ENCODE results near the gene EFNA5.

Gene EFNA5

DNA sequence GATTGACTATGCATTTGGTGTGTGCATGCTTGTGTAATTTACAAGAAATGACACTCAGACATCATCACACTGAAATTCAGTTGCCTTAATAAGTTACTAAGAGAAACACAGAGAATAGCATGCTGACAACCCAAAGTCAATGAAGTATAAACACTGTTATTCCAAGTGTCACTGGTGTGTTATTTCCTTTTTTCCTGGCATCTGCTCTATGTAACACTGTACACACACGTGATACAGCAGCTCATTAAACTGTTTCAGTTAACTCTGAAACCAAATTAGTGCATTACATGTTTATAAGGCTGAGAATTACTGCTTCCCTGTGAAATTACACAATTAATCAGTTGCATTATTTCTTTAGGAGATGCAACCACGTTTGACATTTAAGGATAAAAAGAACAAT lies 252.7 kb downstream of the EFNA5 start:
- DNase-seq, result no peak

DNA sequence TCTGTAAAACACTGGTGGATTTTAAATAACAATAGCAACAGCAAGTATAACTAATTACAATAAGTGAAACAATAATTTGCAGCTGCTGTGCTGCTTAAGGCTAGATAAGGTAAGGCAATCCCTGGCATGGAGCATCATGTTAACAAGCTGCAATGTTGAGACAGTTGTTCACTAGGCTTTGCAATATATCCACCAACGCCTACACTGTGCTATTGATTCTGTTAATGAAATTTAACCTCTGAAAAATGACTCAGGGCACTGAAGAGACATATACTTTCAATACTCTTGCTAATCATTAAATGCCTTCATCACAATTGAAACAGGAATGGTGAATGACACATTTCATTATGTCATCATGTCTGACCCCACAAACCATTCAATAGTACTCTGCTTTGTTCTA lies 255.0 kb downstream of the EFNA5 start:
- DNase-seq, result no peak

DNA sequence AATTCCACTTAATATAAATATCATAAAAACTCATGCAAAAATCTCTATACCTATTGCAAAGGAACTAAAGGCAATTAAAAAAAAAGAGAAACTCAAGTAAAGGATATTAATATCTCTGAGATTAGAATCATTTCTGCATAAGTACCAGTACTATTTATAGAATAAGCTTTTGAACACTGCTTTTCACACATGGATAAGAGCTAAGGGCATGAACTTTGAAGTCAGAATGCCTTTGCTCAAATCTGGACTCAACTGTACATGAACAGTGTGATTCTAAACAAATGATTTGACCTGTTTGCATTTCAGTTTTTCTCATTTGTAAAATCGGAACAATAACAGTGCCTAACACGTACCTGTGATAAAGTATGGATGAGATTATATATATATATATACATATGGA lies 255.9 kb downstream of the EFNA5 start:
- DNase-seq, result no peak

DNA sequence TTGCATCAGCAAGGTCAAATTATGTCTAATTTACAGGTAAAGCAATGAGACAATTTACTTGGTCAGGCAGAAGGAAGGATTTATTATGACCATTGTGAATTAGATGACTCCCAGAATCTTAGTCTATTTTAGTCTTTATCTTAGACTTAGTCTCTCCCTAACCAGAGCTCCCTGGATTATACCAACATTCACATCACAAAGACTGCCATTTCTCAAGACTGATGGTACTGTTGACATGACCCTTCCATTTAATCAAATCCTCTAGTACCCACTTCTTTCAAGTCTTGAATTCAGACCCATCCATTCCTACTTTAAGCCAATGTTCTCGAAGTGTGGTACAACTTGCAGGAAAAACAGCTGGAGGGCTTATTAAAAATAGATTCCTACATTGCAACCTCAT lies 257.0 kb downstream of the EFNA5 start:
- no peak for DNase-seq

DNA sequence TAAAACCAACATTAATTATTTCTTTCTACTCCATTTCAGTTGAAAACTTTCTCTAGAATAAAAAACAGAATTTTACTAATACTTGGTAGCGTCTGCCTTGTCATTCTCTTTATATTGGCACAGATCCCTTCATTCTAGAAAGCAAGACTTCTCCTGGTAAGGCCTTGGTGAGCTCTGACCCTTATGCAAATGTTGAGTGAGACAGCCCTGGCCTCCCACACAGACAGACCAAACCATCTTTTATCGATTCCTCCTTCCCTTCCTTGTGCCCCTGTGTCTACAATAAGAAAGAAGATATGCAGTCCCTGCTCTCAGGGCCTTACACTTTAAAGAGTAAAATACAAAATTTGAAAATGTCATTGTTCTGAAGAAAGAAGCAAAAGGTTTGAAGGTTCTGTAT lies 262.2 kb downstream of the EFNA5 start:
- DNase-seq, result no peak

DNA sequence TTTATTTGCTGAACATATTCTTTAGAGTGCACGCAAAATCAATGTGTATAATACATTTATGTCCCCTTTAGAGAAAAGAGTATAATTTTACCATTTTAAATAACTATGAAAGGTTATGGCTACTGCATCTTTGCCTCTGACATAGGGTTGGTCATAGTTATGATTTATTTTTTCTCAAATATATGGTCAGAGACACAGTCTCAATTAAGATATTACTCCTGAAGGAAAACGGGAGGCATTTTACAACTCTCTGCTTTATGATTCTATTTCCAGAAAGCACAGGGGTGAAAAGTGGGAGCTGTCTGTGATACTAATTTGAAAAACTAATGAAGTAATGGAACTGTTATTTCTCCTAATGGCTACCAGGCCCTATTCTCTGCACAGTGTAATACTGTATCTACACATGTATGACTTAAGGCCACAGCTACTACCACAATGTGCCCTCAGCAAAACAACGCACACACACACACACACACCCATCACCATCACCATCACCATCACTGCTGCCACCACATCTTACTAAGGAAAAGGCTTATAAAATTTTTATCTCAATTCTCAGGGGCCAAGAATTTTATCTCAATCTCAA lies 262.9 kb downstream of the EFNA5 start:
- DNase-seq, result no peak

DNA sequence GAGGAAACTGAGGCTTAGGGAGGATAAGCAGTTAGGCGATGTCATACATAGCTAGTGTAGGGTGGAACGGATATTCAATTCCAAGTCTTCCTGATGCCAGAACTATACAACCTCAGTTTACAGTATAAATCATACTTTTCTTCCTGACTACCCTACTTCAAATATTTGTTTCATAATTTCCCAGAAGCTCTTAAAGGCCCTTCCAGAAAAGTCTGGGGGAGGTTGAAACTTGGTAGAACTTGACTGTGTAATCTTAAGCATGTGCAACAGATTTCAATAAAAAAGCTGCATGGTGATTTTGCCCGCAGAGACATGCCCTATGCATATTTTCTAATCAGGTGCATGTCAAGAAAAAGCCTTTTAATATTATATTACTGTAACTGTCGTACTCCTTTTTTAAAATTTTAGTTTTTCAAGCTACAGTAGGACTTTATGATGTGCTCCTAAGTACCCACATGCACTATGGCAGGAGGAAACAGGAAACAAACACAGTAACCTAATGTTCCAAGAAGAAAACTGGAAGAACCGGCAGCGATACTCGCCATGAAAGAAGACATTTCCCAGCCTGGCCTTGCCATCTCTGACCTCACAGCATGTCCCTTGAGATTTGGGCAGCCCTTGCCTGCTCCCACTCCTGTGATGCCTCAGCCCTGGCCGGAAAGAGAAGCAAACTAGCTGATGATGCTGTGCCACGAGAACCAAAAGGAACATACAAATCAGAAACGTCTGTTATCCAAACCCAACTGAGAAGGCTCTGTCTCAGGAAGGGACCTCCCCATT lies 266.0 kb downstream of the EFNA5 start:
- DNase-seq, result no peak

DNA sequence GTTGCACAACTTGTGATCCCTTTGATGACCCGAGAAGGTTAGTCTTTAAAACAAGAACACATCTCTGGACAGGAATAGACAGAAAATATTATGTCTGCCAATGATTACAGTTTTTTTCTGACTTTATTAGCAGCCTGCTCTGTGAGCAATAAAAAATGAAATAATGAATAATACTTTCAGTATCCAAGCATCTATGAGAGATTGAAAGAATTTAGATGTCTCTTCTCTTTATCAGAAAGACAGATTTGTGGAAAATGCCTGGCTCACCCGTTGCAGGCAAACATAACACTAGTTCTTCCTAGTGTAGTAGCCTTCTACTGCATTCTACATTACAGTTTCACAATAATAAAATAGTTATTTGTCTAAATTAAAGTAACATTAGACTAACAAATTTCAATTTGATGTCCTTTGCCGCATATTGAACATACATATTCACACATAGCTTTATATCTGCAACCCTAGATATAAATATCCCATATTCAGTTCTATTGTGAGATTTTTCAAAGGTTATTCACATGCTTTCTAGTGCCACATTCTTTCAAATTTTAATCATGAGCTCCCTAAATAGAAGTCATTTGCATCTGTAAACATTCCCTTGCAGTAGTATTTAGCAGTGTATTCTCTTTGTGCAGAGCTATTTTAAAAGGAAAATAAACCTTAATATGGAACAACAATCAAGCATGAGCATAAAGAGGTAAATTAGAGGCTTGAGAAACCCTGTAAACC lies 267.3 kb downstream of the EFNA5 start:
- DNase-seq, result no peak

DNA sequence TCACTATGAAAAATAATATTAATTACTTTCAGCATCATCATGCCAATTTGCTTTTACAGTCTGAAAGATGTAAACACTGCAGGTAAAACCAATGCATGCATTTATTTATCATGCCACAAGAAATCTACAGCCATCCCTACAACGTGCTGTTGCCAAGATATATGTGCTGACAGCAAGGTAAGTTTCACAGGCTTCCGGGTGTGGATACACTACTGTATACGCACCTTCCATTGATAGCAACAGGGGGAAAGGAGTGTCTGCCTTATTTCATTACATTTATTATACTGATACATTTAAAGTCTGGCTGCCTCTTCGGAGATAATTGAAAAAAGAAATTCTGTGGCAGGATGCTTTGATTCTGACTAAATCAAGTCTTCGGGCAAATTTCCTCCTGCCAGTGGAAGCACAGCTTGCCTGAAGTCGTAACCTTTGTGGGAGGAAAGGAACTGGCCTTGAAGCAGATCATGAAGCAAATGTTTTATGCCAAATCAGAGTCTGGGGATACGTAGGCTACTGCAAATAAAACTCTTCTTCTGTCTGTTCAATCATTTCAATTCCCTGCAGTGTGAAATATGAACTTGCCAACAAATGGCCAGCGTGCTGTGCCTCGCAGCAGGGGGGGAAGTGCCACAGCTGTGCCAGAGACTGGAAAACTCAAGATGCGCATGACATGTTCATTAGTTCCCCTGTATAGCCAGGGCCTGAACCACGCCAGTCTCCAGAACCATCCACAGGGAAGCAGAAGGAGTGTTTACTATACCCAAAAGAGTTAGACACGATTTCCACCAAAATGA lies 268.1 kb downstream of the EFNA5 start:
- DNase-seq, result no peak

DNA sequence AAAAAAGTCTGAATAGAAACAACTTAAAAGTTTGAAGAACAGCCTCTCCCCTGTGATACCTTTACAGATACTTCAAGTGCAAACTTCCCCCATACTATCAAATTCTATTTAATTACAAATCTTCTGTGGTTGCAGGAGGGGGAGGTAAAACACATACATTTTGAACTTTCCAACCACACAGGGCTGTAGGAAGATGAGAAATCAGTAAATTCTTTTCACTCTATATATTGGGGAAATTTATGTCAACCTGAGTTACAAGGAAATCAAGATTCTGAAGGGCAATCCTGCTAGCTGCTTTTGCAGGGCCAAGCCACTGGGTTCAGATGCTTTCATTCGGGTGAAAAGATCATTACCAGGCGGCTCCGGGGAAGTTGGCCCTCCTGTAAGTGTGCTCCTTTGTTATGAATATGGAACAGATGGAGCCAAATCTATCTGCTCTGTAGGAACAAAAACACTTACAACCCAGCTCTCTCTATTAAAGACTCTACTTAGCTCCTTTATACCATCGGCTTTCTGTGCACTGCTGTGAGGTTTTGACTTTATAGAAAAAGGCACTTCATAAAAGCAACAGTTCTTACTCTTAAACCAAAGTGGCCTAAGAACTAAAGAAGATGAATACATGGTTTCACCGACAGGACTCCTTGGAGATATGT lies 269.1 kb downstream of the EFNA5 start:
- no peak for DNase-seq

DNA sequence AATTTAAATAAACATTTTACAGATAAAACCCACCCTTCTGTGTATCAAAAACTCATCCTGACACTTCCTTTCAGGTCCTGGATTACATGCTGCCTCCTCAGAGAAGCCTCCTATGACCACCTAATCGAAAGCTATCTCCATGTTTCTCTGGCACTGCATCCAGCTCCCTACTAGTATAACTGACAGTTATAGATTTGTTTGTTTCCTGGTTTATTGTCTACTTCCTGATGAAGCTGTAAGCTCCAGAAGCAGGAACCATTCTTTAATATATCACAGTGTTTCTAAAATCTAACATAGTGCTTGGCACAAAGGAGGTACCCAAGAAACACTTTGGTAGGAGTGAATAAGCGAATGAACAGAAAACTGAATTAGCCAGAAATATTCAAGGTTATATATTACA lies 270.4 kb downstream of the EFNA5 start:
- DNase-seq, result no peak

DNA sequence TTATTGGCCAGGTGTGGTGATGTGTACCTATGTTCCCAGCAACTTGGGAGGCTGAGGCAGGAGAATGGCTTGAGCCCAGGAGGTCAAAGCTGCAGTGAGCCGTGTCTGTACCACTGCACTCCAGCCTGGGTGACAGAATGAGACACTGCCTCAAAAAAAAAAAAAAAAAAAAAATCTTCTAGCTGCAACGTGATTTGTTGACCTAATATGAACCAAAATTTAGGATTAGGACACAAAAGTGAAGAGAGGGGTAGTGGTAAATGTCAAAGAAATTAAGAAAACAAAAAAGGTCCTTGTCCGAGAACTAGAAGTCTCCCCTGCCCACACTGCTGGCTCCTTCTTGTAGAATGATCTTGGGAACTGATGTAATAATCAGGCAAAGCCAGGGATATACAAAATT lies 272.0 kb downstream of the EFNA5 start:
- no peak for DNase-seq

DNA sequence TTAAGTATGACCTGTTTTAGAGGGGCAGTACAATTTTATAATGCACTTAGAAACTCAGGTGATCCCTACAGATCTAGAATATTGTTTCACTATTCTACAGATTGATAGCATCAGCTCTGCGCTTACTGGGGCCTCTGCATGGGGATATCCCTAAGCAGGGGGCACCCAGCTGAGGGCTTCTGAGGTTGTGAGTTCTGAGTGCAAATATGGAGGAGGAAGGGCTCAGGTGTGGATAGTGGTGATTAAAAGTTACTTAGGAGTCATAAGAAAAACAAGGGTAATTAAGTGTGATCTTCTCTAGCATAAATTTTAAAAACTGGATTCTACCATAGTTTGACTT lies 274.4 kb downstream of the EFNA5 start:
- no peak for DNase-seq

DNA sequence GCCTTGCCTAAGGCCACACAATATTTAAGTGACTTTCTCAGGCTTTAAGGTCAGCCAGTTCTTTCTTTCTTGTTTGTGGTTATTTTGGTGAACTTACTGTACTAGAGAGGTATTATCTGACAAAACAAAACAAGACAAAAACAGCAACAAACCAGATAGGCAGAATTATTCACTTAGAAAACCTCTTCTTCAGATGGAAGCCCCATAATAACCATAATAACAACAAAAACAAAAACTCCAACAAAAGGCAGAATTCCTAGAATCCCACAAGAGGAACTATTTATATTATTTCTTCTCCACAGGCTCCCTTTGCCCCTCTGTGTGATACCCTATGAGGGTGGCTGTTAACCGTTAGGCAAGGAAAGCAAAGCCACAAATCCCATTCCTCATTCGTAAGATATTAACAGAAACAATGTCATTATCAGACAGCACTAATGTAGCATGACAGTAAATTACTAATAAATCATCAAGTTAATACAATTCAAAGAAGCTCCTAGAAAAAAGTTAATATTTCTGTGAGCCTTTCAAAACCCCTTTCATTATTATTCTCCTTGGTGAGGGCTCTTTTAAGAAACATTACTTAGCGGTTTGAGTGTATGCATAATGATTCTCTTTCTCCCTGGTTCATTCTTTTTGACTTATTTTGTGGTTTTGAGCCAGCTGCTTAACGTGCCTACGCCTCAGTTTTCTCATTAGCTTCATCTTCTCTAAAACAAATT lies 274.9 kb downstream of the EFNA5 start:
- DNase-seq, result no peak

DNA sequence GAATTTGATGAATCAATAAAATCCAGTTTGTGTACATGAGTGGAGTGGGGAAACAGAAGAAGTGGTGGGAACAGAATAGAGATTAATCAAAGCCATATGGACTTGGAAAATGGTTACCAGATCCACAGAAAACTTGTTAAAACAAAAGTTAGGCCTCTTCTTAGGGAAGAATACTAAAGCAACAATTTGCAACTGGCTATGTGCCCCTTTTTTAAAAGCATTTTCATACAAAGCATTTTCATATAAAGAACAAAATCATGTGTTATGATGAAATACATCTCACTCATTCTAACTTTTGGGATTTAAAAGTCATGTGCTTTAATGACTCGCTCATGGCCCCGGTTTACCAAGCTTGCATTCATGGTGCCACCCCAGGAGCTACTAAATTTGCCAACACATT lies 276.9 kb downstream of the EFNA5 start:
- no peak for DNase-seq

DNA sequence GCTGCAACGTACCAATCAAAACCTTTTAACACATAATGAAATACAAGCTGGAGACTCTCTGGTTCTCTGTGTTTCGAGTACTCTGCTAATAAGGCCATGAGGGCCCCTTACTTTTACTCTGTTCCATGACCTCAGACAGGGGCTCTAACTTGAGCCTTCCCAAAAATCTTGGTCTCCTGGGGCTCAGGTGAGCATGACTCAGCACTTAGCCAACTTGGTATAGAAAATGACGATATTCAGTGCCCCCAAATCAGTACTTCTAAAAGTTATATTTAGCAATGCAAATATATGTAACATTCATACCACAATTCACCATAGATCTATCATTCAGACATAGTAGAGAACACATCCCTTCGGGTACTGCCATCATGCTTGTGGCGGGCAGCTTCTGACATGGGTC lies 278.9 kb downstream of the EFNA5 start:
- no peak for DNase-seq

DNA sequence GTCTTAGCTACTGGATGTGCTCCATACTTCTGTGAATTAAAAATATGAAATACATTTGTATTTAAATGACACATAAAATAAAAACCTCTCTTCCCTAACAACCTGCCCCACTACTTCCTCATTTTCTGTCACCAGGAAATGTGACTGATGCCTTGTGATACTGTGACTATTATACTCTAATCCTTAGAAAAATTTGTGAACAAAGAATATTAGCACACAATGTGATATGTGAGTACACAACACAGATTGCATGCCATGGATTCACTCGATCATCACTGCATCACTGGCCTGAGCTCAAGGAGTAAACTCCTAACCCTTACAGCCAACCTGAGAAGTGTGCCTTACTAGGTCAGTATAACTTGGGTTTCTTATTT lies 281.0 kb downstream of the EFNA5 start:
- no peak for DNase-seq

DNA sequence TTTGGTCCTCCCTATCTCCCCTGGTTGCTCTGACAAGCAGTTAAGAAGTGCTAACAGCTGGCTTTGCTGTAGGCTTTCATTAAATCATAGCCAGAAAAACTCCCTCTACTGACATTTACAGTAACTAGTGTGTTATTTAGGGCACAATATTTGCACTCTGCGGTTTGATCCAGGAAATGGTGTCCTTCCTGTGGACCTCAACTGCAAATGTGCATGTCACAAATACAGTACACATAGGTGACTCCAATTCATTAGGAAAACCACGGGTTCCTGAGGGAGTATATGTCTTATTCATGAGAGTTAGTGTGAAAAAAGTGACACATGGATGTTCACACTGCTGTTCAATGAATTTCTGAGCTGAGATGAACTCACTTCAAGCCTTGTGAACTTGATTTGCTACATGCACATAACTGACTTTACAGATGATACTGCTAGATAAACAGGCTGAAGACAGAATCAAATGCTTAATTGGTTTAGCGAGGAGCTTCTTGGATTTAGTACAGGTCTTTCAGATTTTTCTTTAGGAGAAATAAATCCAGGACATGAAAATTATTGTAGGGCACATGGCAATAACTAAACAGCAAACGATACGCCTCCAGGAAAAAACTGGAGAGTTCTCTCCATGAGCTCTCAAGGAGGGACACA lies 281.5 kb downstream of the EFNA5 start:
- no peak for DNase-seq

DNA sequence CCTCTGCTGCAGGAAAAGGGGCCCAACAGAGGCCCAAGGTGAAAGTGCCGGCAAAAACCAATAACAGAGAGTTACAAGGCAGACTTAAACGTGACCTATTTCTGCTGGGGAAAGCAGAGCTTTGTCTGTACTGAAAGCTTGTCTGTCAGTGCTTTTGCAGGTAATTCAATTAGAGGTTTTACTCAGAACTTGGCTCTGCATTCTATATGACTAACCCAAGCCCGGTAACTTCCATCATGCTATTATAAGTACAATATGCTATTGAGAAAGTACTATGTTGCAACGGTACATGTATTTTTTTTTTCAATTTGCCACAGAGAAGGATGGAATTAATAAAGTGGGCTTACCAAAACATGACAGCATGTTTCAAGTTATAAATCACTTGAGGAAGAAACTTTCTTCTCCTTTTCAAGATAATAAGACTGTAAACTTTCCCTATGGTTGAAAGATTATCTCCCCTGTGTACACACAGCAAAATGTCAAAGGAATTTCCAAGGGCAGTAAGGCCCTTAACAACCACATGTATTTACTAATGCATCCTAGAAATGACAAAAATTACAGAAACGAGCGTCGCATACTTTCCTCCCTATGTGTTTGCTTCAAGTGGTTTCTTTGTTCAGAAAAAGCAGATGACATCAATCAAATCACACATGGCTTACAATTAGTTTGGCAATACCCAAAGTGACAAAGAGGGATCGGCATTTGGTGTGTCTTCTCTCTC lies 282.4 kb downstream of the EFNA5 start:
- no peak for DNase-seq

DNA sequence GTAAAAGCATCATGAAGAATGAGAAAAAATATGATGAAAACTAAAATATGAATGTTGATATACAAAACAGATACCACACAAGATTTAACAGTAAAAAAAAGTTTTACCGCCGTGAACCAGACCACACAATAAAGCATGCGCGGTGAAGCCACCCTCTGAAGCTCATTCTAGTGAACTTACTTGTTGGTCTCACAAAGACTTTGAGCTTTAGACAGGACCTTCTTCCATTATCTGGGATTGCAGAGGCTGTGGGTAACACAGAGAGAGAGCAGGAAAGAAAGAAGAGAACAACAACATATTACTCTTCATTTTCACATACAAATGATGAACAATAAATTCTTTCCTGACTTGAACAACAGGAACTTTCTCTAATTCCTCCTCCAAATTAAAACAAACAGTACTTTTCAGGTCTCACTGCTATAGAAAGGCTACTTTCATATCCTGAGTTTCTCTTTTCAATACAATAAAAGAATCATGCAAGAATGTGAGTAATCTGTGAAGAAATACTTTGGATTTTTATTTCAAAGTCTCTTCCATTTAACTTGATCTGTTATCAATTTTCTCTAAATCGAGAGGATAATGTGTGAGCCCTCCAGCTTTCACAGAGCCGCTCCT lies 283.1 kb downstream of the EFNA5 start:
- DNase-seq, result no peak

DNA sequence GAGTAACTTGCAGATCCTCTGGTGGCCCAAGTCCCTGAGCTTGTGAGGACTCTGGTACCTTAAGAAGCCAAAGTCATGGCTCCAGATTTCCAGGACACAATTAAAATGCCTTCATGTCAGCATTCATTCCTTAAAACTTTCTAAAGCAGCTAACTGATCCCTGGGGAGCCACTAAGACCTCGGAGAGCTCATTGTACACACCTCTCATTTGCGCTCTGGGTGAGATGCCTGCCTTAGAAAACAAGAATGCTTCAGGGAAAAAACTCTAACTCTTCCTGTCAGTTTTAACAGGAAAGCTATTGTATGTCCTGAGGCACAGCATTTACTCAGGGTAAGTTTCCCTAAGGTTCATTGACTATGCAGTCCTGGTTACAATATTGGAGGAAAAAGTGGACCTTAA lies 285.0 kb downstream of the EFNA5 start:
- no peak for DNase-seq

All from NCI-H1436 treated with DMSO at 0.1 percent for 48 hours (cell line).